HG03378 (cell line): ENCODE data around the gene ESPN.

Experiments
- ATAC-seq: cut with Tn5 transposase; IDR thresholded peaks from one replicate; pipeline ENCODE4 v1.9.1; 2021; ENCODE audit warnings: mild to moderate bottlenecking, moderate library complexity; ENCODE audit not compliant: unreplicated experiment

The ESPN gene

DNA sequence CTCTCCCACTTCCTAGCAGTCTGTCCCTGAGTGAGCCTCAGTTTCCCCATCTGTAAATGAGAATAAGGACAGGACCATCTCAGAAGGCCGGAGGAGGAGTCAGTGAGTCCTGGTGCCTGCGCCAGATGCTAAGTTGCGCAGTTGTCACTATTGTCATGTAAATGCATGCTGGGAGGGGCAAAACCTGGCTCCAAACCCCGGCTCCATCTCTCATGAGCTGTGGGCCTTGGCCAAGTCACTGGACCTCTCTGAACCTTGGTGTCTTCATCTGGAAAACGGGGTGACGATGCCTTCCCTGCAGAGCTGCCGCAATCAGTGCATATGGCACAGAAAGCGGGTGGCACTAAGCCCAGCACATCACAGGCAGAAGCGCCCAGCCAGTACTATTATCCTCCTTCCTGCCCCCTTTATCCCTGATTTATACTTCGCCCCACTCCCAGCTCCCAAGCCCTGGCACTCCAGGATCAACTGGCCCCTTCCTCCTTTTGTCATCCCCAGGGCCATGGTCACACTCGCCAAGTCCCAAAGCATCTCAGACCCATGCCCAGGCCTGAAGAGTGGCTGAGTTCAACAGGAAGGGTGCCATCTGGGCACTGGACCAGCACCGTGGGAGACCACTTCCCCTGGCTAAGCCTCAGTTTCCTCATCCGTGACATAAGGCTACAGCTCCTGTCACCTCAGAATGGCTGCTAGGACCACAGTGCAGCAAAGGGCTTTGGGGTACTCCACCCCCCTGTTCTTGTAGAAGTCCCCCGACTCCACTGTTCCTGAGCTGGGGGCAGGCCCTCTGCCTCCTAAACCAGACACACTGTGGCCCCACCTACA is 71.2 kb downstream of the ESPN start:
- no peak for ATAC-seq

DNA sequence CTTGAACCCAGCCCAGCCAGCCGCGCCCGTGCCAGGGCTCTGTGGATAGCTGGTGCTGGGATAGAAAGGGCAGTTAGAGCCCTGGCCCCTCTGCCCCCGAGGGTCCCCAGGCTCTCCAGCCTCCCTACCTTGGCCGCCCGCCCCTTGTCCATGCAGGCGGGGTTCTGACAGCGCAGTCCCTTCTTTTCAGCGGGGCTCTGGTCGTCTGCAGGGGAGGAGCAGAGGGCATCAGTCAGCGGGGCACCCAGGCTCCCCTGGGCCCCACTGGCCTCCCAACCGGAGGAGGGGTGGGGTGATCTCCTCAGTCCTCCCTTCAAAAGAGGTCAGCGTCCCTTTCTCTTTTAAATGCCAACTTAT is 71.8 kb downstream of the ESPN start:
- no peak for ATAC-seq

GRCh38 chr1:6496890-6497214 is 72.3 kb downstream of the ESPN start:
- no peak for ATAC-seq

DNA sequence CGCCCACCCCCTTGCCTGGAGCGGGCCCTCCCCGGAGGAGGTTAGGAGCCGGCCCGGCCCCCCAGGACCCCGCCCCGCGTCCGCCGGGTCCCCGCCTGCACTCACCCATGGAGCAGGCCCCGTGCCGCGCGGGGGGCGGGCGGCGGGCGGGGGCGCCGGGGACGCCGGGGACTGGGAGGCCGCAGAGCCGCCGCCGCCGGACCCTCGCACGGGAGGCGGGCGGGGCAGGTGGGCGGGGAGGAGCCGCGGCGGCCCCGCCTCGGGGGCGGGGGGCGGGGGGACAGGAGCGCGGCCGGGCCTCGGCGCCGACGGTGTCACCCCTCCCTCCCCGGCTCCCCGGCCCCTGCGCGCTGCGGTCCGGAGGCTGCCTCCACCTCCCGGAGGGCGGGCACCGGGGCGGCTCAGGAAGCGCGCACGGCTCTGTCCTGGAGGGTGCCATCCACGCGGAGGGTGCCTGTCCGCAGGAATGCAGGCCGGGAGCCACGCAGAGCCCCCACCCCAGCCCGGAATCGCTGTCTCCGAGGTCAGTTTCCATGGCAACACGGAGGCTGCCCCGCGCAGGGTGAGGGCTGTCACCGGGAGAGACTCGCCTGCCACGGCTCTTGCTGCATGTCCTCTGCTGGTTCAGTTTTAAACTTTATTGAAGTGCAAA is 72.8 kb downstream of the ESPN start:
- no peak for ATAC-seq

GRCh38 chr1:6497867-6498575 is 73.4 kb downstream of the ESPN start:
- ATAC-seq = no peak

DNA sequence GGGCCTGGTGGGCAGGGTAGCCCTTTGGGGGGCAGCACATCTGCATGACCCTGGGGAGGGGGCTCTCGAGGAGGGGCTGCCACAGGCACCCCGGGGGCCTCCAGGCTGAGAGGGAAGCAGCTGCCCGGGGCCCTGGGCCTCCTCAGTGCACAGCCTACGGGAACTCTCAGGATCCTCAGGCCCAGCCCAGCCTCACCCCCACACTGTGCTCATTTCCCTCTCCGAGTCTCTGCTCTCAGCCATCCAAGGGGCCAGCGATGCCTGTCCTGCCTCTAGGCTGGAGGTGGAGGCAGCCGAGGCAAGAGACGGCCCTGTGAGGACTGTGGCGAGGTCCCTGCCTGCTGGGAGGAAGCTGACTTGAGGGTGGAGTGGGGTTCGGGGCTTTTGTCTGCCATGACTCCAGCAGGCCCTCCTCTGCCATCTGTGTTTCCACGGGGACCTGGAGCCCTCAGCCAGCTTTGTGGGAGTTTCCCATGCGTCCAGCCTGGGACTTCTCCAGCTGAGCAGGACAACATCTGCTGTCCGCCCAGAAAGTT is 74.1 kb downstream of the ESPN start:
- no peak for ATAC-seq

DNA sequence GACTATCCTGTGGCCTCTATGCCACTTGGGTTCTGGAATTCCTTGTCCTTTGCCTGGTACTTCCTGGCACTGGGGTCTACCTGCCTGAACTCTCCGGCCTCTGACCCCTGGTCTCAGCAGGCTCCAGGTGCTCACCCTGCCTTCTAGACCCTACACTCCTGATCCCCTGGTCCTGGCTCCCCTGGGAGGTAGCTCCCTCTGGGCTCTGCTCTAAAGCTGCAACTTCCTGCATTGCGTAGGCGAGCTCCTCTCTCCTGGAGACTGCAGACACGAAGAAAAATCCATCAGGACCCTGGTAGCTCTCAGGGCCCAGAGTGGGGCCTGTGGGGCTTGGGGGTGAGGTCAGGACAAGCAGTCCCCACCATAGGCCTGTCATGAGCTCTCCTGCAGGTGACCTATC is 74.7 kb downstream of the ESPN start:
- no peak for ATAC-seq

DNA sequence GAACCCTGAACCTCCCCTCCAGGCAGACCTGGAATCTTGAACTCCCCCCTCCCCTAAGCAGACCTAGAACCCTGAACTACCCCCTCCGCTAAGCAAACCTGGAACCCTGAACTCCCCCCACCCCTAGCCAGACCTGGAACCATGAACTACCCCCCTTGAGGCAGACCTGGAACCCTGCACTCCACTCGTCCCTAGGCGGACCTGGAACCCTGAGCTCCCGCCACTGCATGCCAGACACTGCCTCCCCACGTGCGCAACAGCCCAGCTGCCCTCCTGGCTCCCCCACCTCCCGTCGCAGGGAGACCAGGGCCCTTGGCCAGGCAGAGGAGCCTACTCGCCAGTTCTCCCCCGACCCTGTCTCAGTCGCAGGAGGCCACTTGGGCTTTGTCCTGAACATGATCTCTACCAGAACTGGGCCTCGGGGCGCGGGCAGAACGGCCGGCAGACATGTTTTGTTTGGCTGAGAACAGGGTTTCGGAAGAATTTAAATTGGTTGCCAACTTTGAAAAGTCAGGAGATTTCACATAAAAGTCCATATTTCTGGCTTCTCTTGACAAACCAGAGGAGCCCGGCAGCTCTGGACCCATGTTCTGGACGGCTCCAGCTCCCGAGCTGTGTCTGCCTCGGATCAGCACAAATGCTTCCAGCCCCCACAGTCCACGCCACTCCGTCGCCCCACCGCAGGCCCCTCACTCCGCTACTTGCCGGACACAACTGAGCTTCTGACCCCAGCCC is 76.1 kb downstream of the ESPN start:
- no peak for ATAC-seq

DNA sequence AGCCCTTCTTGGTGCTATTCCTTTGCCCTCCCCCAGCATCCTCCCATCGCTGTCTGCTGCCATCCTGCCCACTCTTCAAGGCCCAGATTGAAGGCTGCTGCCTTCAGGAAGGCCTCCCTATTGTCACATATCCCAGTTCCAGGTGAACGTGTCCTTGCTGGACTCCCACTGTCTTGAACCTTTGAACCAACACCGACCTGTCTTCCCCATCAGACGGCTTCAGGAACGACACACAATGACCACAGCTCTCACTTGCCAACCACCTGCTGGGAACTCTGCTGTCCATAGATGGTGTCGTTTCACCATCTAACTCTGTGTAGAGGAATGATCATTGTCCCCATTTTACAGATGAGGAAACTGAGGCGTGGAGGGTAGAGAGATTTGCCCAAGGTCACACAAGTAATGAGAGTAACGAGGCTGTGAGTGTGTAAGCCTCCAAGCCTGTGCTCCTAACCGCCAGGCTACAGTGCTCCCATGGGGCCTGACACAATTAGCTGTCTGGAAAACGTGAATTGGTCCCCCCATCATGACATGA is 76.8 kb downstream of the ESPN start:
- no peak for ATAC-seq

- no peak for ATAC-seq
Observed at GRCh38 chr1:6502000-6502891, 77.7 kb downstream of the ESPN start.

DNA sequence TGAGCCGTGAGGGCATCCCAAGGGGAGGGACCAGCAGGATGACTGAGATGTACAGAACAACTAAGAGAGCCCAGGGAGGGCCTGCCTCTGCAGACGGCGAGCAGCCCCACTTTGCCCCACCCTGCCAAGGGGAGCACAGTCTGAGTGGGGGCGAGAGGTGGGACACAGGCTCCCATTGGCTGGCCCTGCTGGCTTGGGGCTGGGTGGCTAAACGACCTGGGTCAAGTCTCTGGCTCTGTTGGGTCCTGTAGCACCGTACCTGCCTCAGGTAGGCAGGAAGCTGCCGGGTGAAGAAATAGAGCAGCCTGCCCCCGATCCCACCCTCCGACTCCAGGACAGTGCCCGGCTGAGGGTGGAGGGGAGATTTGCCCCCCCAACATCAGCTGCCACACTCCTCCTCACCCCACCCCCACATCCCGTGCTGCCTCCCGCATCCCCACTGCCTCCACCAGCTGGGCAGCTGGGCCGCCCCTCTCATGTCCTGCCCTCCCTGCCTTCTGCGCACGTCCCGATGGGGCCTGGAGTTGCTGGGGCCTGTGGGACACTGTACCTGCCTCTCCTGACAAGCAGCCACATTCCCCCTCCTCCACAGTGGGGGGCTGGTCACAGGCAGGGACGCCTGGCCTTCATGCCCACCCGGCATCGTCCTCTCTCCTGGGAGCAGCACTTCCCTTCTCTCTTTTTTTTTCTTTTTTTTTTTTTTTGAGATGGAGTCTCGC is 79.5 kb downstream of the ESPN start:
- no peak for ATAC-seq

DNA sequence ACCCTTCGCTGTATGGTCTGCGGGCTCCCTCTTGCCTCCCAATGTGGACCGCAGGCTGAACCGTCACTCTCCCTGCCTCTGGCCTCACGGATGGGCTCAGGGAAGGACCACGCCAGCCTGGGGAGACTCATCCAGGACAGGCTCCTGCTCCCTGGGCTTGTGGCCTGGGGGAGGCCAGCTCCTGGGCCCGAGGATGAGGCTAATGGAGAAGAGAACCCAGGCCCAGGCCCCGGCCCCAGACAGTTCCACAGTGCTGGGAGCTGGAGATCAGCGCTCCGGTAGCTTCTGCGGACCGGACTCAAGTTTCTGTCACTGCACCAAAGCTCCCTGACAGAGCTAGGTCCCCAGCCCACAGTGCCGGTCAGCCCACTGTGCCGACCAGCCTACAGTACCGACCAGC is 80.3 kb downstream of the ESPN start:
- ATAC-seq = no peak

DNA sequence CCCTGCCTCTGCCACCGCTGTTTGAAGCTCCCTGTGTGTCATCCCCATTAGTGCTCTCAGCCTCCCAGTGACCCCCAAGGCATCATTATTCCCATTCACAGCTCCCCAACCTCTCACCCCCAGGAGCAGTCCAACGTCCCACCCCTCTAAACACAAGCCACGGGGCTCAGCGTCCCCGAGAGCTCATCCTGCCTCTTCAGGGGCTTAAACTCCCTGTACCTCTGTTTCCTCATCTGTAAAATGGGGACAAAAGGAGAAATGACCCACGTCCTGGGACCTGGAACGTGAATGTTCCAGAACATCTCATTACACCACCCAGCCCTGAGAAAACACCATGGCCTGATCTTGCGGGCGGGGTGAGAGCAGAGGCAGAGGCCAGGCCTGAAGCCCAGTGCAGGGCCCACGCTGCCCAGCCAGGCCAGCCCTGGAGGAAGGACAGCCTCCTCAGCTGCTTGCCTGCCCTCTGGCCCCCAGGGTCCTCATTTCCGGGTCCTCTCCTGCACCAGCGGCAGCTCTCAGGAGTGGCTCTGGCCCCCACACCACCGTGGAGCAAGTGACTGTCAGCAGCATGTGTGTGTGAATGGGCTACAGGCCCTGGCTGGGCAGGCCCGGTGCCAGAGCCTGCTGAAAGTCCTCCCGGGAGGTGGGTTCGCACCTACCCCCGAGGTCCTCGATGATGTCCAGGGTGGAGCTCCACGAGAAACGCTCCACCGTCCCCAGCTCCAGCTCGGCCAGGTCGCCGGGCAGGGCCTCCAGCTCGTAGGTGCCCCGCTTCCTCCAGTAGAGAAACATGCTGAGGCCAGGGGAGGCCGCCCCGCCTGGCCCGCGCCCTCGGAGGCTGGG is 81.0 kb downstream of the ESPN start:
- ATAC-seq = no peak

DNA sequence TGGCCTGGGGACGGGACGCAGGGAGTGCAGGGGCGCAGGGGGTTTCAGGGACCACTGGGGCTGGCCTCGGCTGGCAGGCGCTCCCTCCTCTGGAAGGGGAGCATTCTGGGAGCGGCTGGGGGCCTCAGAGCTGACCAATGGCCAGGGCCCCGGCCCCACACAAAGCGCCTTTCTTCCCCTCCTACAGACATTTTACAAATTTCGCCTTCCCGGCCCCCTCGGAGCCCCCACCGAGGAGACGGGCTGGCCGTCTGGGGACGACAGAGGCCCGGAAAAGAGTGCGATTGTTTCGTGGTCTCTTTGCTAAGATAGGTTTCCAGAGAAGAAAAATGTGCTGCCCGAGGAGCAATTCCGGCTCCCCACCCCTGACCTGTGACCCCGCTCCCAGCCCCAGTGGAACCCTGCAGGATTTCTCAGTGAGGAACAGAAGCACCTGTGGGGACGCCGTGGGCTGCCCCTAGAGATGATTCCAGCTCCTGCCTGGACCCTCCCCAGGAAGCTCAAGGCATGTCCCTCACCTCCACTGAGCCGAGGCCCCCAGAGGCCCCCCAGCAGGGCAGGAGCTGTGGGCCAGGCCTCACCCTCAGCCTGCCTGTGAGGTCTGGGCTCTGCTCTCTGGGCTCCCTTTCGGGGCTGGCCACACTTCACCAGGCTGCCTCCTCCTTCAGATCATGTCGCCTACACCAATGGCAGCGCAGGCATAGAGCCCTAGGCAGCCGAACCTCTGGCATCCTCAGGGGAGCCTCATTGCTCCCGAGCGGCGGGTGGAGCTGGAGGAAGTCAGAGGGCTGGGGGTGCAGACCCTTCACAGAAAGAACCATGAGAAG is 81.8 kb downstream of the ESPN start:
- ATAC-seq = no peak

- no peak for ATAC-seq
Observed at GRCh38 chr1:6507037-6507428, 82.5 kb downstream of the ESPN start.

GRCh38 chr1:6507461-6507911 is 82.9 kb downstream of the ESPN start:
- ATAC-seq = no peak

DNA sequence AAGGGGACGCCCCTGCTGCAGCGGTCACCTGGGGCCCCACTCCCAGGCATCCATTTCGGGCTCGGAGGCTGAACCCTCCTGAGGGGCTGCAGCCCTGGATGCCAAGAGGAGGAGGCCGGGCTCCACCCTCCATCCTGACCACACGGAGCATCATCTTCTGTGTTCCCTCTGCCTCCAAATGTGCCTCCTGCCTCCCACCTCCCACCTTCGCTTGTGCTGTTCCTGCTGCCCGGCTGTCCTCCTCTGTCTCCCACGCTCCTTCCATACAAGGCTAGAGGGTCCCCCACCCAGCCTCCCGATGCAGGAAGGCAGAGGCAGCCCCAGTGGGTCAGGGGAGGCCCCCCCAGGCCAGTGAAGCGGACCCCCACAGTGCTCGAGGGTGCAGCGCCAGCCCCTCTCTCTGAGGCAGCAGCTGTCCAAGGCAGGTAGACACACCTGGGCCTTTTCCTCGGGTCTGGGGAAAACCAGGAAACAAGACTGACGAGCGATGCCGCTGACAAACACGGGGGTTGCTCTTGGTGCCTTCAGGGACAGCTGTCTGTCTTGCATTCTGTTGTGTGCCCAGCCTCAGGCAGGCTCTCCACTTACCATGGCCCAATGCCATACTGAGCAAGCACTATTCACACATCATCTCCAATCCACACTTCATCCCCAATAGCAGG is 83.7 kb downstream of the ESPN start:
- no peak for ATAC-seq
